ENCODE measurements around the gene VIPR2. TPM values are rescaled to one million over a fixed set of nuclear protein-coding genes. Genes with fewer than 3 reads are reported as not detected.

The VIPR2 gene
- total RNA-seq, 1 experiment from 2014 or later, result not detected

- no peak overlapping the region for H3K4me2 ChIP-seq (ENCODE audit: low read depth, low read length, poor library complexity, severe bottlenecking)
- H2AFZ ChIP-seq (ENCODE audit: low read length), result no peak overlapping the region
- no peaks in the 10 kb centered on the region for H3K27me3 ChIP-seq (ENCODE audit: low read length)
These were observed 120.9 kb downstream of the VIPR2 start for GRCh38 chr7:159023746-159024145.

GRCh38 chr7:159023206-159023605 is 121.5 kb downstream of the VIPR2 start:
- Histone ChIP-seq H3K4me2 (ENCODE audit: low read depth, low read length, poor library complexity, severe bottlenecking) (no peak overlapping the region), H3K9me2 (replicated peaks; ENCODE audit: insufficient read depth, low read length) (no peaks in the 10 kb centered on the region), H3K4me1 (ENCODE audit: low read length) (no peaks in the 10 kb centered on the region), H3K79me2 (ENCODE audit: low read length) (no peaks in the 10 kb centered on the region), H3K27ac (ENCODE audit: low read length) (no peak overlapping the region), H3K9ac (ENCODE audit: low read length) (no peak overlapping the region), H3K27me3 (ENCODE audit: low read length) (no peaks in the 10 kb centered on the region), H2AFZ (ENCODE audit: low read length) (no peak overlapping the region), H3K9me3 (ENCODE audit: low read length) (peaks cover 11% of the 10 kb centered on the region; the same call in 1 of the 2 replicates), H4K20me1 (ENCODE audit: insufficient read depth, low read depth, low read length) (no peaks in the 10 kb centered on the region), H3K36me3 (ENCODE audit: insufficient read depth, low read length) (no peaks in the 10 kb centered on the region), H3K4me3 (ENCODE audit: low read length) (no peak overlapping the region)
- no peak for DNase-seq

More at GRCh38 chr7:159023746-159024145, 120.9 kb downstream of the VIPR2 start:
- no peak overlapping the region for H3K9ac ChIP-seq (ENCODE audit: low read length)
- no peaks in the 10 kb centered on the region for H4K20me1 ChIP-seq (ENCODE audit: insufficient read depth, low read depth, low read length)
- H3K36me3 ChIP-seq (ENCODE audit: insufficient read depth, low read length), result no peaks in the 10 kb centered on the region
- no peak overlapping the region for H3K4me3 ChIP-seq (ENCODE audit: low read length)
- no peaks in the 10 kb centered on the region for H3K9me2 ChIP-seq (replicated peaks; ENCODE audit: insufficient read depth, low read length)
- H3K27ac ChIP-seq (ENCODE audit: low read length), result no peak overlapping the region
- H3K9me3 ChIP-seq (ENCODE audit: low read length), result peaks cover 11% of the 10 kb centered on the region; the same call in 1 of the 2 replicates
- H3K79me2 ChIP-seq (ENCODE audit: low read length), result no peaks in the 10 kb centered on the region
- no peaks in the 10 kb centered on the region for H3K4me1 ChIP-seq (ENCODE audit: low read length)
- DNase-seq, result no peak

- Histone ChIP-seq H3K9me2 (replicated peaks; ENCODE audit: insufficient read depth, low read length) (no peaks in the 10 kb centered on the region), H3K4me2 (ENCODE audit: low read depth, low read length, poor library complexity, severe bottlenecking) (no peak overlapping the region), H3K36me3 (ENCODE audit: insufficient read depth, low read length) (no peaks in the 10 kb centered on the region), H3K4me1 (ENCODE audit: low read length) (no peaks in the 10 kb centered on the region), H4K20me1 (ENCODE audit: insufficient read depth, low read depth, low read length) (no peaks in the 10 kb centered on the region), H3K4me3 (ENCODE audit: low read length) (no peak overlapping the region), H3K27ac (ENCODE audit: low read length) (no peak overlapping the region), H3K9me3 (ENCODE audit: low read length) (peaks cover 11% of the 10 kb centered on the region; the same call in 1 of the 2 replicates), H2AFZ (ENCODE audit: low read length) (no peak overlapping the region), H3K27me3 (ENCODE audit: low read length) (no peaks in the 10 kb centered on the region), H3K79me2 (ENCODE audit: low read length) (no peaks in the 10 kb centered on the region), H3K9ac (ENCODE audit: low read length) (no peak overlapping the region)
- no peak for DNase-seq
These were observed 122.3 kb downstream of the VIPR2 start for GRCh38 chr7:159022238-159022993.

GRCh38 chr7:159020987-159021386 is 123.7 kb downstream of the VIPR2 start:
- no peak overlapping the region for H3K4me2 ChIP-seq (ENCODE audit: low read depth, low read length, poor library complexity, severe bottlenecking)
- no peaks in the 10 kb centered on the region for H3K9me2 ChIP-seq (replicated peaks; ENCODE audit: insufficient read depth, low read length)
- peak; percentile 73 for DNase-seq
- no peaks in the 10 kb centered on the region for H3K79me2 ChIP-seq (ENCODE audit: low read length)
- H3K9ac ChIP-seq (ENCODE audit: low read length), result no peak overlapping the region
- H3K4me3 ChIP-seq (ENCODE audit: low read length), result no peak overlapping the region
- H2AFZ ChIP-seq (ENCODE audit: low read length), result no peak overlapping the region
- H3K9me3 ChIP-seq (ENCODE audit: low read length), result peaks cover 11% of the 10 kb centered on the region; the same call in 1 of the 2 replicates
- H3K4me1 ChIP-seq (ENCODE audit: low read length), result no peaks in the 10 kb centered on the region
- no peaks in the 10 kb centered on the region for H4K20me1 ChIP-seq (ENCODE audit: insufficient read depth, low read depth, low read length)
- H3K27ac ChIP-seq (ENCODE audit: low read length), result no peak overlapping the region
- H3K27me3 ChIP-seq (ENCODE audit: low read length), result no peaks in the 10 kb centered on the region
- no peaks in the 10 kb centered on the region for H3K36me3 ChIP-seq (ENCODE audit: insufficient read depth, low read length)

GRCh38 chr7:159019111-159019510 is 125.6 kb downstream of the VIPR2 start:
- no peak overlapping the region for H3K9ac ChIP-seq (ENCODE audit: low read length)
- no peaks in the 10 kb centered on the region for H3K4me1 ChIP-seq (ENCODE audit: low read length)
- H3K79me2 ChIP-seq (ENCODE audit: low read length), result no peaks in the 10 kb centered on the region
- no peaks in the 10 kb centered on the region for H3K9me2 ChIP-seq (replicated peaks; ENCODE audit: insufficient read depth, low read length)
- no peak overlapping the region for H2AFZ ChIP-seq (ENCODE audit: low read length)
- H3K27ac ChIP-seq (ENCODE audit: low read length), result no peak overlapping the region
- no peaks in the 10 kb centered on the region for H3K36me3 ChIP-seq (ENCODE audit: insufficient read depth, low read length)
- H4K20me1 ChIP-seq (ENCODE audit: insufficient read depth, low read depth, low read length), result no peaks in the 10 kb centered on the region
- no peaks in the 10 kb centered on the region for H3K27me3 ChIP-seq (ENCODE audit: low read length)
- H3K4me3 ChIP-seq (ENCODE audit: low read length), result no peak overlapping the region
- H3K4me2 ChIP-seq (ENCODE audit: low read depth, low read length, poor library complexity, severe bottlenecking), result no peak overlapping the region
- DNase-seq, result no peak
- H3K9me3 ChIP-seq (ENCODE audit: low read length), result peaks cover 11% of the 10 kb centered on the region; the same call in 1 of the 2 replicates

GRCh38 chr7:159017741-159018140 is 126.9 kb downstream of the VIPR2 start:
- Histone ChIP-seq H3K27me3 (ENCODE audit: low read length) (no peaks in the 10 kb centered on the region), H3K4me1 (ENCODE audit: low read length) (no peaks in the 10 kb centered on the region), H2AFZ (ENCODE audit: low read length) (no peak overlapping the region), H4K20me1 (ENCODE audit: insufficient read depth, low read depth, low read length) (no peaks in the 10 kb centered on the region), H3K9ac (ENCODE audit: low read length) (no peak overlapping the region), H3K36me3 (ENCODE audit: insufficient read depth, low read length) (no peaks in the 10 kb centered on the region), H3K4me3 (ENCODE audit: low read length) (no peak overlapping the region), H3K9me2 (replicated peaks; ENCODE audit: insufficient read depth, low read length) (no peaks in the 10 kb centered on the region), H3K79me2 (ENCODE audit: low read length) (no peaks in the 10 kb centered on the region), H3K4me2 (ENCODE audit: low read depth, low read length, poor library complexity, severe bottlenecking) (no peak overlapping the region), H3K27ac (ENCODE audit: low read length) (no peak overlapping the region), H3K9me3 (ENCODE audit: low read length) (peaks cover 11% of the 10 kb centered on the region; the same call in 1 of the 2 replicates)
- no peak for DNase-seq

GRCh38 chr7:159017210-159017609 is 127.5 kb downstream of the VIPR2 start:
- H3K4me2 ChIP-seq (ENCODE audit: low read depth, low read length, poor library complexity, severe bottlenecking), result no peak overlapping the region
- no peaks in the 10 kb centered on the region for H3K4me1 ChIP-seq (ENCODE audit: low read length)
- no peak overlapping the region for H3K9ac ChIP-seq (ENCODE audit: low read length)
- no peaks in the 10 kb centered on the region for H4K20me1 ChIP-seq (ENCODE audit: insufficient read depth, low read depth, low read length)
- DNase-seq, result no peak
- no peak overlapping the region for H2AFZ ChIP-seq (ENCODE audit: low read length)
- H3K9me2 ChIP-seq (replicated peaks; ENCODE audit: insufficient read depth, low read length), result no peaks in the 10 kb centered on the region
- no peaks in the 10 kb centered on the region for H3K79me2 ChIP-seq (ENCODE audit: low read length)
- H3K4me3 ChIP-seq (ENCODE audit: low read length), result no peak overlapping the region
- no peaks in the 10 kb centered on the region for H3K36me3 ChIP-seq (ENCODE audit: insufficient read depth, low read length)
- peaks cover 11% of the 10 kb centered on the region; the same call in 1 of the 2 replicates for H3K9me3 ChIP-seq (ENCODE audit: low read length)
- H3K27me3 ChIP-seq (ENCODE audit: low read length), result no peaks in the 10 kb centered on the region
- no peak overlapping the region for H3K27ac ChIP-seq (ENCODE audit: low read length)

- H3K9me2 ChIP-seq (replicated peaks; ENCODE audit: insufficient read depth, low read length), result no peaks in the 10 kb centered on the region
- H2AFZ ChIP-seq (ENCODE audit: low read length), result no peak overlapping the region
- no peaks in the 10 kb centered on the region for H3K79me2 ChIP-seq (ENCODE audit: low read length)
- no peaks in the 10 kb centered on the region for H3K36me3 ChIP-seq (ENCODE audit: insufficient read depth, low read length)
- no peak overlapping the region for H3K4me2 ChIP-seq (ENCODE audit: low read depth, low read length, poor library complexity, severe bottlenecking)
- H3K9ac ChIP-seq (ENCODE audit: low read length), result no peak overlapping the region
- H3K9me3 ChIP-seq (ENCODE audit: low read length), result peaks cover 11% of the 10 kb centered on the region; the same call in 1 of the 2 replicates
- H3K4me1 ChIP-seq (ENCODE audit: low read length), result no peaks in the 10 kb centered on the region
- no peak overlapping the region for H3K4me3 ChIP-seq (ENCODE audit: low read length)
- no peaks in the 10 kb centered on the region for H3K27me3 ChIP-seq (ENCODE audit: low read length)
- no peak for DNase-seq
- no peaks in the 10 kb centered on the region for H4K20me1 ChIP-seq (ENCODE audit: insufficient read depth, low read depth, low read length)
- H3K27ac ChIP-seq (ENCODE audit: low read length), result no peak overlapping the region
These were observed 128.1 kb downstream of the VIPR2 start for GRCh38 chr7:159016591-159016990.

Measured in Karpas-422 (cell line).